ENCODE data around the gene HEXD.

The HEXD gene

GRCh38 chr17:82461827-82462524 lies 43.8 kb downstream of the HEXD start:
- DNase-seq: peak; percentile 55

GRCh38 chr17:82463391-82463790 lies 45.2 kb downstream of the HEXD start:
- DNase-seq: no peak

GRCh38 chr17:82463925-82464566 lies 45.9 kb downstream of the HEXD start:
- DNase-seq: no peak

GRCh38 chr17:82464567-82464929 lies 46.4 kb downstream of the HEXD start:
- DNase-seq: no peak

GRCh38 chr17:82465023-82465603 lies 47.0 kb downstream of the HEXD start:
- no peak for DNase-seq

GRCh38 chr17:82468692-82469091 lies 50.5 kb downstream of the HEXD start:
- DNase-seq: no peak

GRCh38 chr17:82470065-82470464 lies 51.9 kb downstream of the HEXD start:
- DNase-seq: no peak

- no peak for DNase-seq
Measured at GRCh38 chr17:82474223-82475010, 56.3 kb downstream of the HEXD start.

GRCh38 chr17:82475458-82475857 lies 57.3 kb downstream of the HEXD start:
- no peak for DNase-seq

- no peak for DNase-seq
Measured at GRCh38 chr17:82477934-82478333, 59.8 kb downstream of the HEXD start.

- no peak for DNase-seq
Measured at GRCh38 chr17:82479602-82480001, 61.5 kb downstream of the HEXD start.

- no peak for DNase-seq
Measured at GRCh38 chr17:82480318-82480717, 62.2 kb downstream of the HEXD start.

- DNase-seq: no peak
Measured at GRCh38 chr17:82483204-82483660, 65.1 kb downstream of the HEXD start.

GRCh38 chr17:82483836-82484235 lies 65.7 kb downstream of the HEXD start:
- no peak for DNase-seq

- DNase-seq: no peak
Measured at GRCh38 chr17:82486231-82487094, 68.3 kb downstream of the HEXD start.

- no peak for DNase-seq
Measured at GRCh38 chr17:82487910-82488309, 69.8 kb downstream of the HEXD start.

- no peak for DNase-seq
Measured at GRCh38 chr17:82489117-82489516, 71.0 kb downstream of the HEXD start.

GRCh38 chr17:82489851-82490511 lies 71.8 kb downstream of the HEXD start:
- no peak for DNase-seq

GRCh38 chr17:82490512-82491195 lies 72.5 kb downstream of the HEXD start:
- no peak for DNase-seq

GRCh38 chr17:82491196-82491530 lies 73.0 kb downstream of the HEXD start:
- DNase-seq: no peak

GRCh38 chr17:82491533-82491932 lies 73.4 kb downstream of the HEXD start:
- no peak for DNase-seq
